HG03066 (cell line): ENCODE measurements around the gene C3.
"Not testable (repeated sequence)": the region's sequence is repeated elsewhere in the genome, so short reads cannot be mapped to it uniquely, and the experiment has no call there.

Experiments
- ATAC-seq: cut with Tn5 transposase; IDR thresholded peaks from one replicate; pipeline ENCODE4 v1.9.1; 2021; ENCODE audit warnings: low read depth; ENCODE audit not compliant: unreplicated experiment

The C3 gene

GRCh38 chr19:6714749-6715555 is 5.5 kb downstream of the C3 start:
- ATAC-seq, result no peak

GRCh38 chr19:6713773-6714692 is 6.4 kb downstream of the C3 start:
- ATAC-seq, result no peak

- no peak for ATAC-seq
Observed at GRCh38 chr19:6712692-6713670, 7.5 kb downstream of the C3 start.

GRCh38 chr19:6712231-6712630 is 8.2 kb downstream of the C3 start:
- ATAC-seq, result no peak

- ATAC-seq, result no peak
Observed at GRCh38 chr19:6711605-6712004, 8.8 kb downstream of the C3 start.

GRCh38 chr19:6711078-6711361 is 9.4 kb downstream of the C3 start:
- no peak for ATAC-seq

- no peak for ATAC-seq
Observed at GRCh38 chr19:6710273-6711077, 10.0 kb downstream of the C3 start.

GRCh38 chr19:6709549-6709948 is 10.9 kb downstream of the C3 start:
- no peak for ATAC-seq

GRCh38 chr19:6708913-6709312 is 11.5 kb downstream of the C3 start:
- not testable (repeated sequence) for ATAC-seq

- no peak for ATAC-seq
Observed at GRCh38 chr19:6708346-6708745, 12.1 kb downstream of the C3 start.

- no peak for ATAC-seq
Observed at GRCh38 chr19:6707658-6708018, 12.8 kb downstream of the C3 start.

- ATAC-seq, result no peak
Observed at GRCh38 chr19:6707011-6707657, 13.3 kb downstream of the C3 start.

GRCh38 chr19:6706633-6706958 is 13.9 kb downstream of the C3 start:
- no peak for ATAC-seq

- ATAC-seq, result no peak
Observed at GRCh38 chr19:6705931-6706632, 14.4 kb downstream of the C3 start.

- ATAC-seq, result no peak
Observed at GRCh38 chr19:6700586-6701316, 19.7 kb downstream of the C3 start.

- ATAC-seq, result no peak
Observed at GRCh38 chr19:6699935-6700334, 20.5 kb downstream of the C3 start.

GRCh38 chr19:6697291-6697690 is 23.2 kb downstream of the C3 start:
- no peak for ATAC-seq

GRCh38 chr19:6696239-6696820 is 24.1 kb downstream of the C3 start:
- no peak for ATAC-seq
